NB4 (cell line): Measurements from ENCODE around the gene ADAMTS2.

Experiments used
- DNase-seq: peaks from one replicate; pipeline ENCODE4 v3.0.0; 2010; ENCODE audit warnings: low read depth
- H3K4me3 ChIP-seq: one replicate; pipeline ENCODE4 v1.5.1; 2011; ENCODE audit warnings: mild to moderate bottlenecking, low read depth, low read length, moderate library complexity
- CTCF ChIP-seq: IDR thresholded peaks from one replicate; pipeline ENCODE4 v1.5.1; 2012; ENCODE audit warnings: low read depth, low read length
- MAX ChIP-seq: IDR thresholded peaks from 2 replicates; pipeline ENCODE4 v1.6.1; 2011; ENCODE audit warnings: low read depth, low read length
- MYC ChIP-seq: IDR thresholded peaks from 2 replicates; pipeline ENCODE4 v1.6.1; 2011; ENCODE audit warnings: low read depth, low read length
- POLR2A ChIP-seq: IDR thresholded peaks from 2 replicates; pipeline ENCODE4 v1.6.1; 2011; ENCODE audit warnings: mild to moderate bottlenecking; ENCODE audit not compliant: insufficient read length; ENCODE audit errors: extremely low read depth

The ADAMTS2 gene

DNA sequence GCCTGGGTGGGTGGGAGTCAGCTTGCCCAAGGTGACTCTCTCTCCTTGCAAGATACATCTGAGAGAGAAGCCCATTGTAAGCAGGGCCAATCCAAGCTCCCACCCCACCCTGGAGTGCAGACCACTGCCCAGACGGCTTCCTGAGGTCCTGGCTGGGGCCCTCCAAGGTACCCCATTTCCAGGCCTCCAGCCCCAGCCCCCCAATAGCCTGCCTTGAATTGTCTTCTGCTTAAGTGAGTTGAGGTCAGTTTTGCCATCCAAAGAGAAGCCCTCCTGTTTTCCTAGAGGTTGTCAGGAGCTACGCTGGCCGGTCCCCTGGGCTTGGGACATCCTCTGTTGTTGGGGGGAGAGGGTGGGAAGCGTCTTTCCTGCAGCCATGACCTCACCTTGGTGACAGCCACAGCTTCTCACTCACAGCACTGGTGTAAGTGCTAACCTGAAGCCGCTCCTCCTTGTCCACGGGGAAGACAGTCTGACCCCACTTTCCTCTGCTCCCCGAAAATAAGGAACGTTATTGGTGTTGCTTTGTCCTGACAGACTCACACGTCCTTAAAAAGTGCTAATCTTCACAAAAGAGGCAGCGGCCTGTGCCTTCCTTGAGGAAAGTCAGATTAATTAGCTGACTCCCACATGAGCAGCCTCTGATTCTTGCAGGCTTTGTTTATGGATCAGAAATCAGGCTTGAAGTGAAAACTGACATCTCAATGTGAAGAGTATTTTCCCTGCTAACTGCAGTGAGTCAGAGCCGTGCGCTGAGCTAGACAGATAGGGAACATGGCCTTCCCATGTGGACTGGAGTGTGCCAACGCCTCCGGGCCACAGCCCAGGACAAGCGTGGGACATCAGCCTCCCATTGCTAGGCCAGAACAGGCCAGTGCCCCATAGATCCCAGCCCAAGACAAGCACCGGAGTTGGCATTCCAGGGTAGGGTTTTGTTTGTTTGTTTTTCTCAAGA, 52.3 kb downstream of the ADAMTS2 start:
- TF ChIP-seq MYC (no peak), MAX (no peak), CTCF (no peak), POLR2A (no peak)
- DNase-seq = no peak
- H3K4me3 ChIP-seq = no peak overlapping the region

GRCh38 chr5:179292202-179292601, 53.1 kb downstream of the ADAMTS2 start:
- TF ChIP-seq CTCF (no peak), POLR2A (no peak), MYC (no peak), MAX (no peak)
- no peak for DNase-seq
- no peak overlapping the region for H3K4me3 ChIP-seq

GRCh38 chr5:179290681-179291540, 54.4 kb downstream of the ADAMTS2 start:
- DNase-seq = no peak
- TF ChIP-seq CTCF = no peak
- no peak overlapping the region for H3K4me3 ChIP-seq

GRCh38 chr5:179289756-179290385, 55.4 kb downstream of the ADAMTS2 start:
- DNase-seq = no peak
- no peak overlapping the region for H3K4me3 ChIP-seq
- no peak for TF ChIP-seq MAX
- TF ChIP-seq POLR2A = no peak
- no peak for TF ChIP-seq MYC
- no peak for TF ChIP-seq CTCF

- no peak for TF ChIP-seq MAX
These were observed 56.5 kb downstream of the ADAMTS2 start for GRCh38 chr5:179288809-179289185.

GRCh38 chr5:179288101-179288808, 57.0 kb downstream of the ADAMTS2 start:
- TF ChIP-seq MAX (no peak), MYC (no peak), POLR2A (no peak), CTCF (no peak)
- no peak for DNase-seq

More at GRCh38 chr5:179288809-179289185, 56.5 kb downstream of the ADAMTS2 start:
- DNase-seq = no peak
- H3K4me3 ChIP-seq = no peak overlapping the region

More at GRCh38 chr5:179288101-179288808, 57.0 kb downstream of the ADAMTS2 start:
- H3K4me3 ChIP-seq = no peak overlapping the region
